ENCODE results near the gene ZNRF1.

The ZNRF1 gene

GRCh38 chr16:75073545-75074303, 74.9 kb downstream of the ZNRF1 start:
- H3K27me3 ChIP-seq (ENCODE audit: insufficient read depth, low read length): no peaks in the 10 kb centered on the region
- peaks cover 5% of the 10 kb centered on the region for H3K36me3 ChIP-seq (ENCODE audit: insufficient read depth, low read length)
- no peak overlapping the region for H2AFZ ChIP-seq (ENCODE audit: low read depth, low read length)
- peaks cover 2% of the 10 kb centered on the region for H3K9me3 ChIP-seq (ENCODE audit: low read length)
- H3K4me1 ChIP-seq (ENCODE audit: insufficient read depth, low read length): peaks cover 2% of the 10 kb centered on the region
- H3K4me3 ChIP-seq (ENCODE audit: low read length): no peak overlapping the region

- H3K27me3 ChIP-seq (ENCODE audit: insufficient read depth, low read length): no peaks in the 10 kb centered on the region
- H3K9me3 ChIP-seq (ENCODE audit: low read length): peaks cover 2% of the 10 kb centered on the region
- H2AFZ ChIP-seq (ENCODE audit: low read depth, low read length): no peak overlapping the region
- H3K36me3 ChIP-seq (ENCODE audit: insufficient read depth, low read length): peaks cover 5% of the 10 kb centered on the region
- H3K4me1 ChIP-seq (ENCODE audit: insufficient read depth, low read length): peaks cover 2% of the 10 kb centered on the region
- H3K4me3 ChIP-seq (ENCODE audit: low read length): no peak overlapping the region
These were observed 75.5 kb downstream of the ZNRF1 start for GRCh38 chr16:75074304-75074793.

GRCh38 chr16:75074920-75075687, 76.3 kb downstream of the ZNRF1 start:
- Histone ChIP-seq H3K27me3 (ENCODE audit: insufficient read depth, low read length) (no peaks in the 10 kb centered on the region), H2AFZ (ENCODE audit: low read depth, low read length) (no peak overlapping the region), H3K9me3 (ENCODE audit: low read length) (peaks cover 2% of the 10 kb centered on the region), H3K36me3 (ENCODE audit: insufficient read depth, low read length) (peaks cover 5% of the 10 kb centered on the region), H3K4me1 (ENCODE audit: insufficient read depth, low read length) (peaks cover 2% of the 10 kb centered on the region), H3K4me3 (ENCODE audit: low read length) (no peak overlapping the region)

- Histone ChIP-seq H3K36me3 (ENCODE audit: insufficient read depth, low read length) (peaks cover 5% of the 10 kb centered on the region), H3K27me3 (ENCODE audit: insufficient read depth, low read length) (no peaks in the 10 kb centered on the region), H3K4me3 (ENCODE audit: low read length) (no peak overlapping the region), H3K9me3 (ENCODE audit: low read length) (peaks cover 2% of the 10 kb centered on the region), H3K4me1 (ENCODE audit: insufficient read depth, low read length) (no peaks in the 10 kb centered on the region), H2AFZ (ENCODE audit: low read depth, low read length) (no peak overlapping the region)
These were observed 77.0 kb downstream of the ZNRF1 start for GRCh38 chr16:75075688-75076268.

DNA sequence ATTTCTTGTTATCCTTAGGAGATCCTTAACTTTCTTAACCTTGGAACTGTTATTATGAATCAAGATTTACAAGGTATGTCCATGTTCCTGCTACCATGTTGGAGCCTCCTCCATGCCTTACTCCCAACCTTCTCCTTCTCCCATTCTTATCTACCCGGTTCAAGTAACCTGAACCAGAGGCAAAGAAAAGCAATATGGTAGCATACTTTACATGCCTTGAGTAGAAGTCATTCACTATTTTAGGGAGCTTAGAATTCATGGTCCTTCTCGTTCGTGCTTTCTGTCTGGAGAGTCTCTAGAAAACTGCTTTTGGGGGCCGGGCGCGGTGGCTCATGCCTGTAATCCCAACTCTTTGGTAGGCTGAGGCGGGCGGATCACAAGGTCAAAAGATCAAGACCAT, 80.1 kb downstream of the ZNRF1 start:
- Histone ChIP-seq H3K36me3 (ENCODE audit: insufficient read depth, low read length) (peaks cover 5% of the 10 kb centered on the region), H3K27me3 (ENCODE audit: insufficient read depth, low read length) (no peaks in the 10 kb centered on the region), H2AFZ (ENCODE audit: low read depth, low read length) (no peak overlapping the region), H3K4me1 (ENCODE audit: insufficient read depth, low read length) (peaks cover 4% of the 10 kb centered on the region), H3K4me3 (ENCODE audit: low read length) (no peak overlapping the region), H3K9me3 (ENCODE audit: low read length) (no peaks in the 10 kb centered on the region)

DNA sequence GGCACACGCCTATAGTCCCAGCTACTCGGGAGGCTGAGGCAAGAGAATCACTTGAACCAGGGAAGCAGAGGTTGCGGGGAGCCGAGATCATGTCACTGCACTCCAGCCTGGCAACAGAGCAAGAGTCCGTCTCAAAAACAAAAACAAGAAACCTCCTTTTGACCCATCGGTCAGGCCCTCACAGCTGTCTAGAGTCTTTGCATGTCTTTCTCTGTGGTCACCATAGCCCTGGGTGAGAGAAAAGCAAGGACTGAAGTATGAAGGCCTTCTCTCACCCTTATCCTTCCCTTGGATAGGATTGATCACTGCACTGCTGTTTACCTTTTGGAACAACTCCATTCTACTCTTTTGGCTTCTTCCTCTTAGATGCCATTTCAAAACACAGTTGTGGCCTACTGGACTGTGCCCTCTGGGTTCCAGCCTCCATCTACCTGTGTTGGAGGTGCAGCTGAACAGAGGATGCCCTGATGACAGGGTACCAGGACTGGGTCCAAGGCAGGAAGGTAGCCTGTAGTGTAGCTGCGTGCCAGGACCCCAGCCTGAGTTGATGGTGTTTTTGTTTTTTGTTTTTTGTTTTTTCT, 80.6 kb downstream of the ZNRF1 start:
- H3K27me3 ChIP-seq (ENCODE audit: insufficient read depth, low read length): no peaks in the 10 kb centered on the region
- H2AFZ ChIP-seq (ENCODE audit: low read depth, low read length): no peak overlapping the region
- peaks cover 5% of the 10 kb centered on the region for H3K36me3 ChIP-seq (ENCODE audit: insufficient read depth, low read length)
- H3K9me3 ChIP-seq (ENCODE audit: low read length): no peaks in the 10 kb centered on the region
- H3K4me3 ChIP-seq (ENCODE audit: low read length): no peak overlapping the region
- H3K4me1 ChIP-seq (ENCODE audit: insufficient read depth, low read length): peaks cover 10% of the 10 kb centered on the region

- no peaks in the 10 kb centered on the region for H3K9me3 ChIP-seq (ENCODE audit: low read length)
- H3K27me3 ChIP-seq (ENCODE audit: insufficient read depth, low read length): no peaks in the 10 kb centered on the region
- H2AFZ ChIP-seq (ENCODE audit: low read depth, low read length): no peak overlapping the region
These were observed 81.6 kb downstream of the ZNRF1 start for GRCh38 chr16:75080205-75081029.

GRCh38 chr16:75081179-75081859, 82.5 kb downstream of the ZNRF1 start:
- H3K9me3 ChIP-seq (ENCODE audit: low read length): no peaks in the 10 kb centered on the region
- H3K4me3 ChIP-seq (ENCODE audit: low read length): no peak overlapping the region
- H3K4me1 ChIP-seq (ENCODE audit: insufficient read depth, low read length): peaks cover 11% of the 10 kb centered on the region
- no peak overlapping the region for H2AFZ ChIP-seq (ENCODE audit: low read depth, low read length)
- peaks cover 5% of the 10 kb centered on the region for H3K36me3 ChIP-seq (ENCODE audit: insufficient read depth, low read length)
- H3K27me3 ChIP-seq (ENCODE audit: insufficient read depth, low read length): no peaks in the 10 kb centered on the region

More at GRCh38 chr16:75080205-75081029, 81.6 kb downstream of the ZNRF1 start:
- H3K36me3 ChIP-seq (ENCODE audit: insufficient read depth, low read length): peaks cover 5% of the 10 kb centered on the region
- H3K4me3 ChIP-seq (ENCODE audit: low read length): no peak overlapping the region
- H3K4me1 ChIP-seq (ENCODE audit: insufficient read depth, low read length): peaks cover 11% of the 10 kb centered on the region

- Histone ChIP-seq H2AFZ (ENCODE audit: low read depth, low read length) (no peak overlapping the region), H3K36me3 (ENCODE audit: insufficient read depth, low read length) (no peaks in the 10 kb centered on the region), H3K4me3 (ENCODE audit: low read length) (no peak overlapping the region), H3K9me3 (ENCODE audit: low read length) (no peaks in the 10 kb centered on the region), H3K4me1 (ENCODE audit: insufficient read depth, low read length) (peaks cover 11% of the 10 kb centered on the region), H3K27me3 (ENCODE audit: insufficient read depth, low read length) (no peaks in the 10 kb centered on the region)
These were observed 85.0 kb downstream of the ZNRF1 start for GRCh38 chr16:75083813-75084212.

GRCh38 chr16:75085556-75085955, 86.7 kb downstream of the ZNRF1 start:
- H2AFZ ChIP-seq (ENCODE audit: low read depth, low read length): no peak overlapping the region
- no peaks in the 10 kb centered on the region for H3K27me3 ChIP-seq (ENCODE audit: insufficient read depth, low read length)
- H3K4me1 ChIP-seq (ENCODE audit: insufficient read depth, low read length): peaks cover 11% of the 10 kb centered on the region
- H3K4me3 ChIP-seq (ENCODE audit: low read length): no peak overlapping the region
- no peaks in the 10 kb centered on the region for H3K36me3 ChIP-seq (ENCODE audit: insufficient read depth, low read length)
- peaks cover 3% of the 10 kb centered on the region for H3K9me3 ChIP-seq (ENCODE audit: low read length)

DNA sequence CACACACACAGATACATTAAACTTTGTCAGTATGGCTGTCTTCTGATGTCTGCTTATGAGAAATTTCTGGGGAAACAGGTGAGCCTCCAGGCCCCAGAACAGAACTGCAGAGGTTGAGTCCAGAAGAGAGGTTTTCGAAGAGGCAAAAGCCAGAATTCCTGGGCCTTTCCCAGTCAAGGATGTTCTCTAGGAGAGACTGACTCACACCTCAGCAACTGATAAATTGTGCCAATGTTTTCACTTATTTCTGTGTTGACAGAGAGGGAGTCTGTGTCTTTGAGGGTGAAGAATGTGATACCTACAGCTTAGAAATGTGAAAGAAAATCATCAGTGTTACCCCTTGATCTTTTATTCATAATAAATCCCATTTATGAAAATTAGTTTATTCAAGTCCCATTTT, 87.5 kb downstream of the ZNRF1 start:
- H3K36me3 ChIP-seq (ENCODE audit: insufficient read depth, low read length): no peaks in the 10 kb centered on the region
- no peak overlapping the region for H2AFZ ChIP-seq (ENCODE audit: low read depth, low read length)
- no peaks in the 10 kb centered on the region for H3K27me3 ChIP-seq (ENCODE audit: insufficient read depth, low read length)
- H3K4me3 ChIP-seq (ENCODE audit: low read length): no peak overlapping the region
- peaks cover 3% of the 10 kb centered on the region for H3K9me3 ChIP-seq (ENCODE audit: low read length)
- H3K4me1 ChIP-seq (ENCODE audit: insufficient read depth, low read length): peaks cover 11% of the 10 kb centered on the region
